ENCODE data around the gene SLC37A1. TPM values are rescaled to one million over a fixed set of nuclear protein-coding genes. Genes with fewer than 3 reads are reported as not detected.

SLC37A1 gene
- total RNA-seq, 6 experiments from 2014 or later = not detected

DNA sequence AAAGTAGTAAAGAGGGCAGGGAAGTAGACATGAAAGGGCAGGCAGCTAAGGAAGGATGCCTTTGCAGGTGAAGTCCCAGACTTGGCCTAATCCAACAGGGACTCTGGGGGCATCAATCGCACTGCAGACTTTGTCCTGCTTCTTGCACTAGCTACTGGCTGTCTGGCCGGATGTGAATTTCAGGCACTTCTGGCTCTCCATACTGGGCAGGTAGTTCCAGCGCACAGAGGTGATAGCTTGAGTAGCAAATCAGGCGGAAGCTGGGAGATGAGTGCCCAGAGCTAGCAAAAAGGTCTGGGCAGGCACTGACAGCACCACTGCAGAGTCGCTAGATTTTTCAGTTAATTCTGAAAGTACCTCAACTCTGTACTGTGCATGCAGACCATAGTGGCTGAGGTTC lies 18.6 kb upstream of the SLC37A1 start:
- H3K27ac Mint-ChIP-seq = no peak overlapping the region
- peaks cover 4% of the 10 kb centered on the region; the same call in 1 of the 2 replicates for H3K9me3 Mint-ChIP-seq
- TF ChIP-seq, protein P1, sequence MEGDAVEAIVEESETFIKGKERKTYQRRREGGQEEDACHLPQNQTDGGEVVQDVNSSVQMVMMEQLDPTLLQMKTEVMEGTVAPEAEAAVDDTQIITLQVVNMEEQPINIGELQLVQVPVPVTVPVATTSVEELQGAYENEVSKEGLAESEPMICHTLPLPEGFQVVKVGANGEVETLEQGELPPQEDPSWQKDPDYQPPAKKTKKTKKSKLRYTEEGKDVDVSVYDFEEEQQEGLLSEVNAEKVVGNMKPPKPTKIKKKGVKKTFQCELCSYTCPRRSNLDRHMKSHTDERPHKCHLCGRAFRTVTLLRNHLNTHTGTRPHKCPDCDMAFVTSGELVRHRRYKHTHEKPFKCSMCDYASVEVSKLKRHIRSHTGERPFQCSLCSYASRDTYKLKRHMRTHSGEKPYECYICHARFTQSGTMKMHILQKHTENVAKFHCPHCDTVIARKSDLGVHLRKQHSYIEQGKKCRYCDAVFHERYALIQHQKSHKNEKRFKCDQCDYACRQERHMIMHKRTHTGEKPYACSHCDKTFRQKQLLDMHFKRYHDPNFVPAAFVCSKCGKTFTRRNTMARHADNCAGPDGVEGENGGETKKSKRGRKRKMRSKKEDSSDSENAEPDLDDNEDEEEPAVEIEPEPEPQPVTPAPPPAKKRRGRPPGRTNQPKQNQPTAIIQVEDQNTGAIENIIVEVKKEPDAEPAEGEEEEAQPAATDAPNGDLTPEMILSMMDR (IDR thresholded peaks at IDR 0.05) = no peak
- no peak overlapping the region for H3K4me3 Mint-ChIP-seq
- DNase-seq = no peak
- peaks cover 20% of the 10 kb centered on the region for H3K27me3 Mint-ChIP-seq (ENCODE audit: insufficient read depth)
- H3K4me1 Mint-ChIP-seq (ENCODE audit: low read depth) = peaks cover 13% of the 10 kb centered on the region
- no peaks in the 10 kb centered on the region for H3K36me3 Mint-ChIP-seq (ENCODE audit: low read depth)

DNA sequence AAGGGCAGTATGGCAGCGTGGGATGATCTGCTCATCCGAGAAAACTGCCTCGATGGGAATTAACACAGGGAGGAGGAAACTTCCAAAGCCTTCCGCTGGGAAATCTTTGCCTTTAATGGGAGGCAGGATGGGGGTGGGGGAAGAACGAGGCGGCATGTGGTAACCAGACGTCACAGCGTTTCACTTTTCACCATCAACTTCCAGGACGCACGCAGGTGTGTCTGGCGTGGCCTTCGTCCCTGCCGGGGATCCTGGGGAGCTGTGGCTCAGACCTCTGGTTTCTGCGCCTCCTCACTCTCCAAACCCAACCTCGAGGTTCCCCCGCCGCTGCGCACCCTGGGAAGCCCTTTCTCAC lies 17.9 kb upstream of the SLC37A1 start:
- TF ChIP-seq, protein P1 (IDR thresholded peaks at IDR 0.05) = no peak
- peak overlapping the region; percentile 58; the same call in 1 of the 2 replicates for H3K27ac Mint-ChIP-seq
- H3K36me3 Mint-ChIP-seq (ENCODE audit: low read depth) = no peaks in the 10 kb centered on the region
- H3K4me3 Mint-ChIP-seq = peak overlapping the region; percentile 90
- DNase-seq = no peak
- H3K4me1 Mint-ChIP-seq (ENCODE audit: low read depth) = peaks cover 13% of the 10 kb centered on the region
- H3K9me3 Mint-ChIP-seq = peaks cover 4% of the 10 kb centered on the region; the same call in 1 of the 2 replicates
- H3K27me3 Mint-ChIP-seq (ENCODE audit: insufficient read depth) = peaks cover 20% of the 10 kb centered on the region

DNA sequence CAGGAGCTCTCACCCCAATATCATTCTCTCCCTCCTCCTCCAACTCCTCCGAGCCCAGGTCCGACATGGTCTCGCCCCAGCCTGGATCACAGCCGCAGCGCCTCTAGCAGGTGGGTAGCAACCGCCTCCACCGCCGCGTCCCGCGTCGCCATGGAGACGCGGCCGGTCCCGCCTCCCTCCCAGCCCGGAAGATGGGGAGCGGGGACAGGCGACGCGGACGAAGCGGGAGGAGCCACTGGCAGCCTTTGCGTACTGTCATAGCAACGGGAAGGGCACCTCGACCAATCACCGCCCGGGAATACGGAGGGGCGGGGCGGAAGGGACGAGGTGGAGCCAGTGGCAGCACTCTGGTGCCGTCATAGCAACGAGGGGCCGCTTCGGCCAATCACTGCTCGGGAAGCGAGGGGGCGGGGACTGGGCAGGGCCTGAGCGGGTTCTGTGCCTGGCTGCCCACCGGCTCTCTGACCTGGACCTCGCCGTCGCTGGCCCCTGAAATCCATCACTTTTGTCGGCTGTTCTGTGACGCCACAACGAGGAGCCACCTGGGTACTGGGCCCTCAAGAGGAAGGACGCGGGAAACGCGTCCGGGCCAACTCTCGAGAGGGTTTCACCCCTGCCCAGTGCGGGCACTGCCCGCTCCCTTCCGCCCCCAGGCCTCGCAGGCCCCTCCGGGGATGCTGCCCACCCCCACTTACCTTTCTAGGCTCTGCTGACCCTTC lies 17.4 kb upstream of the SLC37A1 start, which contains the start of gene RSPH1:
Gene RSPH1, minus strand, starts transcription at position 105 of the 719 bp plus-strand sequence. Its CDS starts 38 bp downstream, at position 67.
- TF ChIP-seq, protein P1 (IDR thresholded peaks at IDR 0.05) = no peak
- H3K4me1 Mint-ChIP-seq (ENCODE audit: low read depth) = peaks cover 13% of the 10 kb centered on the region
- H3K4me3 Mint-ChIP-seq = peak within 1 kb of the TSS; percentile 90
- DNase-seq = peak; percentile 96
- H3K27me3 Mint-ChIP-seq (ENCODE audit: insufficient read depth) = peaks cover 20% of the 10 kb centered on the region
- peak within 1 kb of the TSS; percentile 58; the same call in 1 of the 2 replicates for H3K27ac Mint-ChIP-seq
- peaks cover under 1% of the 10 kb centered on the region; the same call in 1 of the 2 replicates for H3K9me3 Mint-ChIP-seq
- H3K36me3 Mint-ChIP-seq (ENCODE audit: low read depth) = no peaks in the 10 kb centered on the region

DNA sequence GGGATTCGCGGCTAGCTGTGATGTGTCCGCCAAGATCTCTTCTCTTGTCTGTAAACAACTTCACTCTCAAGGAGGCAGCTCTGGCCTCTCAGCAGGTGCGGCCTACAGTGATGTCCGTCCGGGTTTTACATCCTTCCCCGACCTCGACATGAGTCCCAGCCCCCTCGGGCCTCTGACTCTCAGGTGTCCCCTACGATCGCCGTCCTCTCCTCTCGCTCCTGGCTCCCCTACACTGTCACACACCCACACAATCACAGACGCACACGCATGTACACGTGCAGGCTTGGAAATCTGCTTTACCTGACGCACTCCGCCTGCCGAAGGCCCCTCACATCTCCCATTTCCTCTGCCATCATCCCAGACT lies 16.8 kb upstream of the SLC37A1 start:
- DNase-seq = no peak
- H3K4me1 Mint-ChIP-seq (ENCODE audit: low read depth) = peaks cover 13% of the 10 kb centered on the region
- peaks cover 20% of the 10 kb centered on the region for H3K27me3 Mint-ChIP-seq (ENCODE audit: insufficient read depth)
- H3K36me3 Mint-ChIP-seq (ENCODE audit: low read depth) = no peaks in the 10 kb centered on the region
- TF ChIP-seq, protein P1 (IDR thresholded peaks at IDR 0.05) = no peak
- peak overlapping the region; percentile 80 for H3K4me3 Mint-ChIP-seq
- no peaks in the 10 kb centered on the region; the same call in 1 of the 2 replicates for H3K9me3 Mint-ChIP-seq
- H3K27ac Mint-ChIP-seq = peak overlapping the region; percentile 40; the same call in 1 of the 2 replicates

DNA sequence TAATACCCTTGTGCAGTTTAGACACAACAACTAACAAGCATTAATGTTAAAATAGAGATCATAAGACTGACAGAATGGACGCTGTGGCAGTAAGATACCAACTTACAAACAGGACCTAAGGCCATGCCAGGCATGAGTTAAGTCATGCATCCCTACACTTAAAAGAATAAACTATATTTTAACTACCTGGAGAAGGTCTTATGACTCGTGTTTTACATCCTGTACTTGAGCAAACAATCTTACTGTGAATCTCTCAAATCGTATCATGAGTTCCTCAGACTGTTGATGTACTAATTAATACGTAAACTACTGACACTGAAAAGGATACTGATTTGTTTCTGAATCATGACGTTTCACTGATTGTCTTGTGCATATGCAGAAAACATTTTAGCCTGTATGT lies 15.6 kb upstream of the SLC37A1 start:
- no peak overlapping the region for H3K27ac Mint-ChIP-seq
- H3K36me3 Mint-ChIP-seq (ENCODE audit: low read depth) = no peaks in the 10 kb centered on the region
- H3K27me3 Mint-ChIP-seq (ENCODE audit: insufficient read depth) = peaks cover 18% of the 10 kb centered on the region
- TF ChIP-seq, protein P1 (IDR thresholded peaks at IDR 0.05) = no peak
- H3K9me3 Mint-ChIP-seq = no peaks in the 10 kb centered on the region; the same call in 1 of the 2 replicates
- H3K4me3 Mint-ChIP-seq = no peak overlapping the region
- peaks cover 13% of the 10 kb centered on the region for H3K4me1 Mint-ChIP-seq (ENCODE audit: low read depth)
- no peak for DNase-seq
